ENCODE data around the gene NPIPA8.
"Not testable (repeated sequence)": the region's sequence is repeated elsewhere in the genome, so short reads cannot be mapped to it uniquely, and the experiment has no call there.

The NPIPA8 gene

DNA sequence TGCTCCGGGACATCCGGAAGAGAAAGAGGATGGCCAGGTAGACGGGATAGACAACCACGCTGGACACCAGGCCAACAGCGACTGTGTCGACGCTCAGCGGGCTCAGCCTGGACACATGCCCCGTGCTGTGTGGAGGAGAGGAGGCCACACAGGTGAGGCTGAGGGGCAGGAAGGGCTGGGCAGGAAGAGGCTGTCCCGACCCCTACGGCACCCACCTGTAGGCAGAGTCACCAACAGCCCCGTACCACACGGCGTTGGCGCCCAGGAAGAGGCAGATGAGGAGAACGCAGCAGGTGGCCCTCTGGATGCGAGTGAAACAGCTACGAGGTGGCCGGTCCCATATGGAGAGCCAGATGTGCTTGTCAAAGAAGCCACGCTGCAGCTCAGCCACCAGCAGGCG, at the start of gene NPIPA8:
Gene NPIPA8 (minus strand): TSS at position 101 of the 400 bp plus-strand sequence. CDS start 4,074 bp downstream, outside the sequence.
- DNase-seq (ENCODE audit: low spot score): not testable (repeated sequence)

- not testable (repeated sequence) for DNase-seq (ENCODE audit: low spot score)
These were observed 48.7 kb upstream of the NPIPA8 start for GRCh38 chr16:18385285-18385684.

DNA sequence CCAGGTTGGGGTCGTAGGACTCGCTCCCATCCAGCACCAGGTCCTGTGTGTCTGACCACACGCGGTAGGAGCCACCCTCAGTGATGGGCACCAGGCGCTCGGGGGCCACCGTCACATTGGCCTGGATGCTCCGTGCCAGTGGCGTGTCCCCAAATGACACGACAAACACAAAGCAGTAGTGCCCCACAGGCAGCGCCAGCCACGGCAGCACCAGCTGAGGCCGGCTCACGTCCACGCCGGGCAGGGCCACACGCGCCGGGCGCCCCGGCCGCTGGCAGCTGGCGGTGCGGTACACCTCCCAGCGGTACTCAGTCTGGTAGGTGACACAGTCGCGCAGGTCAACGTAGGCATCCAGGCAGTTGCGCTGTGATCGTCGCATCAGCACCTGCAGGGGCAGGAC, 48.3 kb upstream of the NPIPA8 start:
- DNase-seq (ENCODE audit: low spot score): not testable (repeated sequence)

- DNase-seq (ENCODE audit: low spot score): not testable (repeated sequence)
These were observed 47.6 kb upstream of the NPIPA8 start for GRCh38 chr16:18384098-18384636.

DNA sequence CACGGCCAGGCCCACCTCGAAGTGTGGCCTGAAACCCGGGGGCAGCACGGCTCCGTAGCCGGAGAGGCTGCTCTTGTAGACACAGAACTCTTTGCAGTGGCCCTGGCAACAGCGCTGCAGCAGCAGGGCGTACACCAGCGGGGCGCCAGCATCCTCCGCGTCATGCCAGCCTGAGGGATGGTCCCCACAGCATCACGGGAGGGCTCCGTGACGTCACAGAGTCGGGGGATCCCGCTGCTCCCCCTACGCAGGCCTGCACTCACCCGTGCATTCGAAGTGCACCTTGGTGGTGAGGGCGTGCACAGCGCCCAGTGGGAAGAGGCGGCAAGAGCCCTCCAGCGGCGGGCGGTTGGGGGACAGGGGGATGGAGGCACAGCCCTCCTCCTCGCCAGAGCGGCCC, 46.2 kb upstream of the NPIPA8 start:
- DNase-seq (ENCODE audit: low spot score): not testable (repeated sequence)

GRCh38 chr16:18347742-18348141, 11.2 kb upstream of the NPIPA8 start:
- not testable (repeated sequence) for DNase-seq (ENCODE audit: low spot score)

DNA sequence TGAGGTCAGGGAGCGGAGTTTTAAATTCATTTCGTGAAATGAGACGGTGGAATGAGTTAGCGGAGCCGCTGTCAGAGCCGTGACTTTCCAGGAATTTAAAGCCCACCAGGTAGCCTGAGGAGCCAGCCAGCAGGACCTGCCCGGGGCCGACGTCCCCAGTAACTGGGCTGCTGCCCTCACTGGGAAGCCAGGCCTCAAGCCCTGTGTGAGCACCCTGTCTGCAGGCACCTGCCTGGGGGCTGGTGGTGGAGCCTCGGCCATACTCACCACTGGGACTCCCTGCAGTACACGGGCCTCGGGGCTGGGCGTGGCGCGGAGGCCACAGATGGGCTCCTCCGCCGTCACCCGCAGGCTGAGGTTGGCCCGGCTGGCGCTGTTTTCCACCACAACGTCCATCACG, 10.5 kb upstream of the NPIPA8 start:
- not testable (repeated sequence) for DNase-seq (ENCODE audit: low spot score)

DNA sequence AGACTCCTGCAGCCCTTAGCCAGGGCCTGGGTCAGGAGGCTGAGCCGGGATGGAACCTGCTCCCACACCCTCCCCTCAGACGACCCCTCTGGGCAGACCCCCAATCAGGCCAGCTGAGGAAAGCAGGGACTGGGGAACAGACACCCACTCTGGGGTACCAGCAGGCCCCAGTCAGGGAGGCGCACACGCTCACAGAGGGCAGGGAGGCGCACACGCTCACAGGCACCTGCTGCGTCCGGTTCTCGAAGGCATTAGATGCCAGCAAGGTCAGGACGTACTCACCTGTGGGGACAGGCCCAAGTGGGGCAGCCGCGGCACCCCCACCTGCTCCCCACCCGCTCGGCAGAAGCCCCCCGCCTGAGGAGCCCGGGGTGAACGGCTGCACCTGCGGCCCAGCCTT, 8.1 kb upstream of the NPIPA8 start:
- DNase-seq (ENCODE audit: low spot score): not testable (repeated sequence)

GRCh38 chr16:18341986-18342385, 5.5 kb upstream of the NPIPA8 start:
- DNase-seq (ENCODE audit: low spot score): not testable (repeated sequence)

DNA sequence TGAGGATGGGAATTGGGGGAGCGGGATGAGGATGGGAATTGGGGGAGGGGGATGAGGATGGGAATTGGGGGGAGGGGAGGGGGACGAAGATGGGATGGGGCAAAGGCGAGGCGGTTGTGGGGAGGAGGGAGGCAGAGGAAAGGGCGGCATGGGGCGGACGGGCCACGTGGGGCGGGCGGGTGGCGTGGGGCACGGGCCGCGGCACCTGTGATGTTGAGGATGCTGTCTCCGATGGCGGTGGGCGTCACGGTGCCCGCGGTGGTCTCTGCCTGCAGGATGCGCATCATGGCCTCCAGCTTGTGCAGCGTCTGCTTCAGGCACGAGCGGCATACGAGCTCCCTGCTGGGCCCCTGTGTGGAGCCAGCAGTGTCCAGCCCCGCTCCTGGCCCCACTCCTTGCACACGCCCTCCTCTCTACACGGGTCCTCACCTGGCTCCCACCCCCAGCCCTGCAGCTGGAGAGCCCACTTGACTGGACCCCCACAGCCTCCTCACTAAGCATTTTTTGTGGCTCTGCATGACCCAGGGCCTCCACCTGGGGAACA, 5.0 kb upstream of the NPIPA8 start:
- DNase-seq (ENCODE audit: low spot score): not testable (repeated sequence)

DNA sequence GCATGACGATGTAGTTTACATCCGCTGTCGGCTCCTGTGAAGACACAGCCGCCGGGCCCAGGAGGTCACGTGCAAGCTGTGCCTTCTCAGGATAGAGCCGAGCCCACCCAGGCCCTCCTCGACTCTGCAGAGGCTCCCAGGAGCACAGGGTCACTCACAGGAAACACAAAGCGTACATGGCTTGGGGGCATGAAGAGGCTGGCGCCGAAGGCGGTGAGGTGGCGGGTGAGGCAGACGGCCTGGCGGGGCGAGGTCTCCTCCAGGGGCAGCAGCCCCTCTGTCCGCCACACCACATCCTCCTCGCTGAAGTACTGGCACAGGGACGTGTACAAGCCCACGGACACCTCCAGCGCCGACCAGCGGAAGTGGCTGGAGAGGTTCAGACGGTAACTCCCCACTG, 2.7 kb upstream of the NPIPA8 start:
- DNase-seq (ENCODE audit: low spot score): not testable (repeated sequence)

DNA sequence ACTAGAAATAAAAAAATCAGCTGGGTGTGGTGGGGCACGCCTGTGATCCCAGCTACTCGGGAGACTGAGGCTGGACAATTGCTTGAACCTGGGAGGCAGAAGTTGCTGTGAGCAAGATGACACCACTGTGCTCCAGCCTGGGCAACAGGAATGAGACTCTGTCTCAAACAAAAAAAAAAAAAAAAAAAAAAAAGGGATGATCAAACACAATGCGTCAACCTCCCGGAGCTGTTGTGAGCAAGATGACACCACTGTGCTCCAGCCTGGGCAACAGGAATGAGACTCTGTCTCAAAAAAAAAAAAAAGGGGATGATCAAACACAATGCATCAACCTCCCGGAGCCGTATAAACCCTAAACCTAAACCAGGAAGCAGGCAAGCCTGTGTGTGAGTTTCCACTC, 24.7 kb downstream of the NPIPA8 start:
- not testable (repeated sequence) for DNase-seq (ENCODE audit: low spot score)

DNA sequence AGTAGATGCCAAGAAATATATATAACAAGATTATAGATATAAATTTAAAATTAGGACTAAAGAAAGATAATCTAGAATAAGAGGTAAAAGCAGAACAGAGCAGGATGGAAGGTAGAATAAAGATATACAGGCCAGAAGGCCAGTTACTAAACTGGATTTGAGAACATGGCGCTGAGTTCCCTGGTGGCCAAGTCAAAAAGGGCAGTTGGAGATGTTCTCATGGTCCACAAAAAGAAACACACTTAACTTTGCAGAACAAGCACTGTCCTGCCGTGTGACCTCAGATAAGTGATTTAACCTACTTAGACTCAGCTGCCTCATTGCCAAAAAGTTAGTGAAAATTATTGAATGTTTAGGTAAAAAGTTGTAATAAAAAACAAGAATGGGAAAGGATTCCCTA, 27.4 kb downstream of the NPIPA8 start:
- DNase-seq (ENCODE audit: low spot score): not testable (repeated sequence)

- DNase-seq (ENCODE audit: low spot score): not testable (repeated sequence)
These were observed 29.3 kb downstream of the NPIPA8 start for GRCh38 chr16:18307241-18307640.

- not testable (repeated sequence) for DNase-seq (ENCODE audit: low spot score)
These were observed 30.5 kb downstream of the NPIPA8 start for GRCh38 chr16:18306066-18306465.

- not testable (repeated sequence) for DNase-seq (ENCODE audit: low spot score)
These were observed 33.4 kb downstream of the NPIPA8 start for GRCh38 chr16:18303059-18303706.

- not testable (repeated sequence) for DNase-seq (ENCODE audit: low spot score)
These were observed 38.8 kb downstream of the NPIPA8 start for GRCh38 chr16:18297714-18298113.

DNA sequence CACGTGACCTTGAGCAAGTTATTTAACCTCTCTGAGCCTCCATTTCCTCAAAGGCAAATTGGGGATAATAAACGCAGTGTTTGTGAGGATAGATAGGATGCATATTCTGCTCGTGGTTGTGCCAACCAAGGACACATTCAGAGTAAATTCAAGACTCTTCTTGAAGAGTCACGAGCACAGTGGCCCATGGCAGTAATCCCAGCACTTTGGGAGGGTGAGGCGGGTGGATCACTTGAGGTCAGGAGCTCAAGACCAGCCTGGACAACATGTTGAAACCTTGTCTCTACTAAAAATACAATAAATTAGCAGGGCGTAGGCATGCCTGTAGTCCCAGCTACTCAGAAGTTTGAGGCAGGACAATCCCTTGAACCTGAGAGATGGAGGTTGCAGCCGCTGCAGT, 39.6 kb downstream of the NPIPA8 start:
- DNase-seq (ENCODE audit: low spot score): not testable (repeated sequence)

DNA sequence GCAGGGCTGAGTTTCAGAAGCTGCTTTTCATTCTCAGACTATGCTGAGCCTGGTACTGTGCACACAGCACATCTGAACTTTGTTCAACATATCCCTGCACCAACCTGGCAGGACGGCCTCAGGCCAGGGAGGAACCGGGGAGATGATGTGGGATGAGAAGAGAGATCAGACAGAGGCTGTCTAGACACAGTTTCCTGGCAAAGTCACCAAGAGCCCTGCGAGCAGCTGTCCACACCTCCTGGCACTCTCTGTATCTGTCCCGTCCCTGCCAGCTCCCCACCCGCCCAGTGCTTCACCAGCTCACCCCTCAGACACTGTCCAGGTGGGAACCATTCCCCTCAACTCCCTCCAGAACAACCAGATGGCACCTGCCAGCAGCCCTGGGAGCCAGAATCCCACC, 42.2 kb downstream of the NPIPA8 start:
- DNase-seq (ENCODE audit: low spot score): not testable (repeated sequence)

- DNase-seq (ENCODE audit: low spot score): not testable (repeated sequence)
These were observed 43.1 kb downstream of the NPIPA8 start for GRCh38 chr16:18293337-18293956.

GRCh38 chr16:18290959-18291358, 45.6 kb downstream of the NPIPA8 start:
- not testable (repeated sequence) for DNase-seq (ENCODE audit: low spot score)

DNA sequence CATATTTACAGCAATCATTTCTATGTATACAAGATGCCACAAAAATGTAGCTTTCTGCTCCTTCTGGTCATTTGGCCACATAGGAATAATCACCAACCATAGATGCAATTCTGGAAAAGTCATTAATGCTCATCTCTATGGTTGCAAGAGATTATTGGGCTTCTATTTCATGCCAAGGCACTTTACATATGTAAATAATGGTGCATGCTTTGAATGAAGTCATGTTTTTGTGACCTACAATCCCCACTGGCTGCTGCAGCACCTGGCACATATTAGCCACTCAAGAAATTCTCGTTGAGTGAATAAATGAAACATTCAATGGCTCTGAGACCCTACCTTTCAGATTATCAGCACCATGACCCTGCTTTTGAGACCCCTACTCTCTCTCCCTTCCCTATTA, 50.2 kb downstream of the NPIPA8 start:
- DNase-seq (ENCODE audit: low spot score): not testable (repeated sequence)

- not testable (repeated sequence) for DNase-seq (ENCODE audit: low spot score)
These were observed 56.2 kb downstream of the NPIPA8 start for GRCh38 chr16:18280319-18280718.
